ENCODE data around the gene ANGPTL7. TPM values are rescaled to one million over a fixed set of nuclear protein-coding genes. Genes with fewer than 3 reads are reported as not detected.

The ANGPTL7 gene
- not detected for total RNA-seq

DNA sequence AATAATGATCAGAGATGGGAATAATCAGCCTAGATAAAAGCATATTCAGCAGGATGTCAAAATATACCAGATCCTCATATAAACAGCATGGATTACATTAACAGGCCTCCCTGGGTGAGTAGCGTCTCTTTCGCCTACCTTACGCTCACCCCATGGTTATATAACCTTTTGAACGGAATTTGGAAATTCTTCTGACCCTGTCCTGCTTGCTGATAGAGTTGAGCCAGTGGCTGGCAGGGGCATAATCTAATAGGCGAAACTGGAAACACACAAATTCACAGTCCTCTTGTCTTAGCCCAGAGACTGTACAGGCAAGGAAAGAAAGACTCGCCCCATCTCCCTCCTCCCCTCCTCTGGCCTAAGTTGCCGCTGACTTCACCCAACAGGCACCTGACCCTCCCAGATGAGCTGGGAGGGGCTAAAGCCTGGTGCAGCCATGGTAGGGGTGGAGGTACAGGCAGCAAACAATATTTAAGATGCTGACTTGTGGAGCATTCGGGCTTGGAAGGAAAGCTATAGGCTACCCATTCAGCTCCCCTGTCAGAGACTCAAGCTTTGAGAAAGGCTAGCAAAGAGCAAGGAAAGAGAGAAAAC lies at the start of gene ANGPTL7:
TSS of gene ANGPTL7 (plus strand) at position 498 of the 594 bp plus-strand sequence. CDS start 225 bp downstream, outside the sequence.
- no peak within 1 kb of the TSS for H3K27ac Mint-ChIP-seq
- no peaks in the 10 kb centered on the region for H3K9me3 Mint-ChIP-seq
- H3K27me3 Mint-ChIP-seq (ENCODE audit: low read depth) = no peaks in the 10 kb centered on the region
- CTCF ChIA-PET = interaction anchor here (0.6 to 1.0 kb wide), 3 partner anchors 151 to 630 kb away, joined by 3 to 6 read pairs (median 3); no protein-coding TSS in a partner anchor
- H3K36me3 Mint-ChIP-seq (ENCODE audit: low read depth) = peaks cover 14% of the 10 kb centered on the region
- no peaks in the 10 kb centered on the region for H3K4me1 Mint-ChIP-seq (ENCODE audit: low read depth)
- no peak for DNase-seq
- intact Hi-C loops (cut with micrococcal nuclease) = no loop called here
- no peak within 1 kb of the TSS for H3K4me3 Mint-ChIP-seq

GRCh38 chr1:11142618-11143391 lies 46.4 kb upstream of the ANGPTL7 start:
- H3K4me1 Mint-ChIP-seq (ENCODE audit: low read depth) = peaks cover 17% of the 10 kb centered on the region
- H3K36me3 Mint-ChIP-seq (ENCODE audit: low read depth) = peaks cover 34% of the 10 kb centered on the region
- peak overlapping the region; percentile 17 for H3K27ac Mint-ChIP-seq
- DNase-seq = no peak
- H3K27me3 Mint-ChIP-seq (ENCODE audit: low read depth) = no peaks in the 10 kb centered on the region
- H3K9me3 Mint-ChIP-seq = no peaks in the 10 kb centered on the region
- CTCF ChIA-PET = no interaction called here
- intact Hi-C loops (cut with micrococcal nuclease) = no loop called here
- no peak overlapping the region for H3K4me3 Mint-ChIP-seq

DNA sequence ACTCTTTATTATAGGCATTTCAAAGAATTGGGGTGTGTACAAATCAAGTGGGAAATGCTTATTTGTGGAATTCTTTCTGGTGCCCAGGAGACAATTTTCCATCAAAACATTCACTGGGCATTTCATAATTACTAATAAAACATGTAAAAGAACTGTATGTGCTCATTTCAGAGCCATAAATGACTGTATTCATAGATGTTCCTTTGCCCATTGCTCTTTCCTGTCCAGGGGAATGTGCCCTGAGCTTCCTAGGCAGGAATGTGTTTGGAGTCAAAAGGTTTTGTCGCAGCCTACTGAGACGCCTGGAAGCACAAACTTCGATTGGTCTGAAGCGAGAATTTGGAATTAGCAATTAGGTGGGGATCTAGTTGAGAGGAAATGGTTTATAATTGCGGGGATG lies 45.8 kb upstream of the ANGPTL7 start:
- intact Hi-C loops (cut with micrococcal nuclease) = no loop called here
- CTCF ChIA-PET = interaction anchor here (1.1 kb wide), 1 partner anchor 13 kb away, joined by 3 read pairs; no protein-coding TSS in a partner anchor
- H3K4me1 Mint-ChIP-seq (ENCODE audit: low read depth) = peaks cover 17% of the 10 kb centered on the region
- H3K9me3 Mint-ChIP-seq = no peaks in the 10 kb centered on the region
- DNase-seq = no peak
- peaks cover 31% of the 10 kb centered on the region for H3K36me3 Mint-ChIP-seq (ENCODE audit: low read depth)
- H3K4me3 Mint-ChIP-seq = no peak overlapping the region
- H3K27me3 Mint-ChIP-seq (ENCODE audit: low read depth) = no peaks in the 10 kb centered on the region
- H3K27ac Mint-ChIP-seq = peak overlapping the region; percentile 33

DNA sequence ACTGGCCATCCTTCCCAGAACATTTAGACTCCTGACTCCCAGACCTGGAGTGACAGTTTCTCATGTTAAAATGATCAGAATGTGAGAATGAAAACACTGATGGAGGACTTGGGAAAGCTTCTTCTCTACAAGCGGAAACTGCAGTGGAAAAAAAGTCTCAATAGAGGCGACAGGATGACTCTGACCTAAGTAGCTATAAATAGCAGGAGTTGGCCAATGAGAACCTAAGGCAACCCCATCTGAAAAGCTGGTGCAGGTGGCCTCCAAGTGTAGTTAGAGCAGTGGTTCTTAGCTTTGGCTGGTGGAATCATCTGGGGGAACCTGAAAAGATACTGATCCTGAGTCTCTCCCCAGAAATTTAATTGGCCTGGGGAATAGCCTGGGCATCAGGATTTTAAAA lies 45.2 kb upstream of the ANGPTL7 start:
- CTCF ChIA-PET = interaction anchor here (0.7 to 1.1 kb wide), 2 partner anchors 14 to 107 kb away, joined by 3 read pairs; no protein-coding TSS in a partner anchor
- intact Hi-C loops (cut with micrococcal nuclease) = no loop called here
- no peaks in the 10 kb centered on the region for H3K27me3 Mint-ChIP-seq (ENCODE audit: low read depth)
- H3K36me3 Mint-ChIP-seq (ENCODE audit: low read depth) = peaks cover 28% of the 10 kb centered on the region
- no peak overlapping the region for H3K4me3 Mint-ChIP-seq
- peak overlapping the region; percentile 33 for H3K27ac Mint-ChIP-seq
- H3K9me3 Mint-ChIP-seq = no peaks in the 10 kb centered on the region
- peak; percentile 9 for DNase-seq
- peaks cover 17% of the 10 kb centered on the region for H3K4me1 Mint-ChIP-seq (ENCODE audit: low read depth)

- intact Hi-C loops (cut with micrococcal nuclease) = no loop called here
- Mint-ChIP-seq H3K27me3 (ENCODE audit: low read depth) (no peaks in the 10 kb centered on the region), H3K27ac (no peak overlapping the region), H3K36me3 (ENCODE audit: low read depth) (peaks cover 27% of the 10 kb centered on the region), H3K9me3 (no peaks in the 10 kb centered on the region), H3K4me3 (no peak overlapping the region), H3K4me1 (ENCODE audit: low read depth) (peaks cover 17% of the 10 kb centered on the region)
- no peak for DNase-seq
- CTCF ChIA-PET = interaction anchor here (0.7 to 1.1 kb wide), 3 partner anchors 15 to 564 kb away, joined by 3 to 4 read pairs (median 3); no protein-coding TSS in a partner anchor
Measured at GRCh38 chr1:11144570-11145256, 44.4 kb upstream of the ANGPTL7 start.

DNA sequence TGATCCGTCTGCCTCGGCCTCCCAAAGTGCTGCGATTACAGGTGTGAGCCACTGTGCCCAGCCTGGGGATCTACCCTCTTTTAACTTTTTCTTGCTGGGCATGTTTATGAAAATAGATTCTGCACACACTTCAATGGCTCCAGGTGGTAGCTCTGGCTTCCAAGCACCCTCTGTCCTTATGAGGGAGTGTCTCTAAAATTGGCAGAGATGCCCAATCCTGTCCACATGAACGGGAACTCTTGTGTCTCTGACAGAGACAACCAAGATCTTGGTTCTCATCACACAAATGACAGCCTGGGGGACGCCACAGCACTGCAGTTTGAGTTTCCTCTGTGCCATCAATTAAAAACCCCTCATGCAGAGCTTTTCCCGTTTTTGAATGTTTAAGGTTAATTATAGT lies 43.4 kb upstream of the ANGPTL7 start:
- Mint-ChIP-seq H3K27me3 (ENCODE audit: low read depth) (no peaks in the 10 kb centered on the region), H3K9me3 (no peaks in the 10 kb centered on the region), H3K4me3 (no peak overlapping the region), H3K4me1 (ENCODE audit: low read depth) (peaks cover 17% of the 10 kb centered on the region), H3K36me3 (ENCODE audit: low read depth) (peaks cover 29% of the 10 kb centered on the region), H3K27ac (no peak overlapping the region)
- intact Hi-C loops (cut with micrococcal nuclease) = no loop called here
- CTCF ChIA-PET = interaction anchor here (2.1 kb wide), 1 partner anchor 500 kb away, joined by 5 read pairs; no protein-coding TSS in a partner anchor
- no peak for DNase-seq

GRCh38 chr1:11147197-11147770 lies 41.9 kb upstream of the ANGPTL7 start:
- intact Hi-C loops (cut with micrococcal nuclease) = no loop called here
- H3K36me3 Mint-ChIP-seq (ENCODE audit: low read depth) = peaks cover 29% of the 10 kb centered on the region
- H3K4me1 Mint-ChIP-seq (ENCODE audit: low read depth) = peaks cover 17% of the 10 kb centered on the region
- H3K9me3 Mint-ChIP-seq = no peaks in the 10 kb centered on the region
- no peaks in the 10 kb centered on the region for H3K27me3 Mint-ChIP-seq (ENCODE audit: low read depth)
- DNase-seq = no peak
- no peak overlapping the region for H3K27ac Mint-ChIP-seq
- CTCF ChIA-PET = interaction anchor here (0.9 to 2.1 kb wide), 2 partner anchors 110 to 498 kb away, joined by 5 read pairs; no protein-coding TSS in a partner anchor
- no peak overlapping the region for H3K4me3 Mint-ChIP-seq

- CTCF ChIA-PET = interaction anchor here (1.1 kb wide), 1 partner anchor 113 kb away, joined by 4 read pairs; no protein-coding TSS in a partner anchor
- no peak overlapping the region for H3K27ac Mint-ChIP-seq
Measured at GRCh38 chr1:11150326-11150725, 38.8 kb upstream of the ANGPTL7 start.

DNA sequence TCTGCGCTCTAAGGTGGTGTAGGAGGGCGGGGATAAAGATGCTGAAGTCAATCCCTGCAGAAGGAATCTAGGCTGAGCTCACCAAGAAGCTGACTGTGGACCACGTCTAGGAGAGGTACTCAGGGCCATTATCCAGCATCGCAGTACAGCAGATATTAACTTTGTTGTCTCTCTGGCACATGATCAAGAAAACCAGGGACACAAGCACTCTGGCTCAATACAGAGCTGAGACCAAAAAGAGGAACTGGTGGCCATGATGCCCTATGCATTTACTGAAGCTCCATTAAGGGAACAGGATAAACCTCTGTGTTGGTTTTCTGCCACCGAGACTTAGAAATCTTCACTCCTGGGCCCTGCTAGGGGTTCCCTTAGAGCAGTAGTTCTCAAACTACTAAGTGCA lies 38.0 kb upstream of the ANGPTL7 start:
- Mint-ChIP-seq H3K27me3 (ENCODE audit: low read depth) (no peaks in the 10 kb centered on the region), H3K4me3 (no peak overlapping the region), H3K9me3 (no peaks in the 10 kb centered on the region), H3K27ac (no peak overlapping the region), H3K36me3 (ENCODE audit: low read depth) (peaks cover 20% of the 10 kb centered on the region), H3K4me1 (ENCODE audit: low read depth) (no peaks in the 10 kb centered on the region)
- intact Hi-C loops (cut with micrococcal nuclease) = no loop called here
- CTCF ChIA-PET = interaction anchor here (1.1 kb wide), 1 partner anchor 113 kb away, joined by 4 read pairs; no protein-coding TSS in a partner anchor
- DNase-seq = no peak

More at GRCh38 chr1:11150326-11150725, 38.8 kb upstream of the ANGPTL7 start:
- DNase-seq = no peak
- peaks cover 17% of the 10 kb centered on the region for H3K36me3 Mint-ChIP-seq (ENCODE audit: low read depth)
- no peak overlapping the region for H3K4me3 Mint-ChIP-seq
- H3K27me3 Mint-ChIP-seq (ENCODE audit: low read depth) = no peaks in the 10 kb centered on the region
- no peaks in the 10 kb centered on the region for H3K9me3 Mint-ChIP-seq
- H3K4me1 Mint-ChIP-seq (ENCODE audit: low read depth) = no peaks in the 10 kb centered on the region
- intact Hi-C loops (cut with micrococcal nuclease) = no loop called here

DNA sequence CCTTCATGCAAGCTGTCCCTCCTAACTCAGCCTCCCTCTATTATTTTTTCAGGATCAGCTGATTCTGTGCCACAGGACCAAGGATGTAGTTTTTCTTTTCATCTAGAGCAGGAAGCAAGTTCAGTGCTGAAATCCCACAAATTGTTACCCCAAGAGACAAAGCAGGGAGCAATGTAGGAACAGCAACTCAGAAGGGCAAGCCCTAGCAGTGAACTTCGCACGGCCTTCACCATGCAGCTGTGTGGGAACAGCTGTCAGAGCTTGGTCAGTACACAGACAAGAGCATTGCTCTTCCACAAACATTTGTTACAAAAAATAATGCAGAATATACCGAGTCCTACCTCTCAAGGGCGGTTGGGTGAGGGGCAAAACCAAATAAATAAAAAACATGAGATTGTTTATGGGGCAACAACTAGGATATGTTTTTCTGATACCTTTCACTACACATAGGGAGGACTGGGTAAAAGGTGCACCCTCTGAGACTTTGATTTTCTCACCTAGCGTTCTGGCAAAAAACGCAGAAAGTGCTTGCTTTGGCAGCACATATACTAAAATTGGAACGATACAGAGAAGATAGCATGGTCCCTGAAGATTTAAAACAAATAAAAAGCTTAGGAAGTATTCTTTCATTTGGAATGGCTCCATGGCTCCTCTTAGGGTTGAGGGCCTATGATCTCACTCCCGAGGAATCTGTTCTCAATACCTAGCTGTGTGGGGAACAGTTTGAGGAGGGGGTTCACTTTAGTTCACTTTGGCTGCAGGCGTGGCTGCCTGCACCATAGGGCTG lies 37.1 kb upstream of the ANGPTL7 start:
- Mint-ChIP-seq H3K9me3 (no peaks in the 10 kb centered on the region), H3K27me3 (ENCODE audit: low read depth) (no peaks in the 10 kb centered on the region), H3K4me1 (ENCODE audit: low read depth) (peaks cover 5% of the 10 kb centered on the region), H3K4me3 (no peak overlapping the region), H3K36me3 (ENCODE audit: low read depth) (peaks cover 25% of the 10 kb centered on the region), H3K27ac (no peak overlapping the region)
- intact Hi-C loops (cut with micrococcal nuclease) = no loop called here
- CTCF ChIA-PET = interaction anchor here (0.6 kb wide), 1 partner anchor 26 kb away, joined by 4 read pairs; no protein-coding TSS in a partner anchor
- DNase-seq = no peak

DNA sequence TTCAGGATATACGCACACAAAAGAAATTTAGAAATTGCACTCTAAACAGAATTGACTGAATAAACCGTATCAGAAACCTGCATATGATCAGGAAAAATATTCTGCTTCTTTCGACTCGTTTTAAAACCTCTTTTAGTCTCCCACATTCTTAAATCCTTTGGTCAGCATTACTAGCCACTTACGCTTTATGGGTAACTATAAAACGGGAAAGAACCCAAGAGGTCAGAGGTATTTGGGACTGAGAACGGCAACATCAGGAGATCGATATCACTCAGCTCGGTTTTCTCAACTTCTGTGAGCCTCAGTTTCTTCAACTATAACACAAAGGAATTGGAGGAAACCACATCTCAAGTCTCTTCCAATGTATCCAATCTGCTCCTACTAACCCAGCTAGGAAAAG lies 36.4 kb upstream of the ANGPTL7 start:
- Mint-ChIP-seq H3K27ac (no peak overlapping the region), H3K4me1 (ENCODE audit: low read depth) (peaks cover 7% of the 10 kb centered on the region), H3K36me3 (ENCODE audit: low read depth) (peaks cover 26% of the 10 kb centered on the region), H3K9me3 (no peaks in the 10 kb centered on the region), H3K4me3 (no peak overlapping the region), H3K27me3 (ENCODE audit: low read depth) (no peaks in the 10 kb centered on the region)
- no peak for DNase-seq
- CTCF ChIA-PET = interaction anchor here (0.6 kb wide), 2 partner anchors 26 to 824 kb away, joined by 3 to 4 read pairs; no protein-coding TSS in a partner anchor
- intact Hi-C loops (cut with micrococcal nuclease) = no loop called here

All from activated naive CD4-positive, alpha-beta T cell treated with anti-CD3 and anti-CD28 coated beads for 36 hours (primary cell).